H1 (cell line): Measurements from ENCODE around the gene NLRC5. TPM values are rescaled to one million over a fixed set of nuclear protein-coding genes. Genes with fewer than 3 reads are reported as not detected.

Experiments
- CTCF ChIA-PET: fragments of 300-600 bp; sonication (Branson Sonifier 250); formaldehyde crosslinking; loops from one replicate; lab custom pipeline; 2021; ENCODE audit not compliant: partially characterized antibody; lab: Charles Lee
- POLR2A ChIA-PET: fragments of 300-600 bp; sonication (Branson Sonifier 250); formaldehyde crosslinking; loops from one replicate; lab custom pipeline; 2021; ENCODE audit warnings: inconsistent platforms; ENCODE audit not compliant: partially characterized antibody; lab: Charles Lee
- DNase-seq, 2 experiments: peaks; one replicate each; pipeline versions ENCODE4 v3.0.0 to v3.0.0-alpha.2; 2010 to 2022; ENCODE audit warnings: low spot score in 2 of 2, low read depth in 1 of 2, mixed read lengths in 1 of 2
- FAIRE-seq: peaks from 2 replicates; lab custom pipeline; 2011; peaks lifted over from hg19 to GRCh38; lab: Jason Lieb, UNC
- H2AFZ ChIP-seq: 2 replicates; pipeline ENCODE4 v1.8.1; 2012; ENCODE audit warnings: low read length, inconsistent platforms
- H2AK5ac ChIP-seq: 2 replicates; pipeline ENCODE4 v1.6.1; 2013; ENCODE audit warnings: low read depth, low read length
- H2BK120ac ChIP-seq: replicated peaks from 2 replicates; pipeline ENCODE3; 2013; ENCODE audit warnings: low read depth, low read length, inconsistent platforms
- H2BK12ac ChIP-seq: 2 replicates; pipeline ENCODE4 v1.6.1; 2013; ENCODE audit warnings: low read depth, low read length
- H2BK15ac ChIP-seq: 2 replicates; pipeline ENCODE4 v1.6.1; 2013; ENCODE audit warnings: low read length
- H2BK20ac ChIP-seq: 2 replicates; pipeline ENCODE4 v1.6.1; 2013; ENCODE audit warnings: low read length
- H2BK5ac ChIP-seq: 2 replicates; pipeline ENCODE4 v1.6.1; 2013; ENCODE audit warnings: low read depth, low read length
- H3K14ac ChIP-seq: 2 replicates; pipeline ENCODE4 v1.6.1; 2013; ENCODE audit warnings: inconsistent platforms; ENCODE audit not compliant: insufficient read length
- H3K18ac ChIP-seq: 2 replicates; pipeline ENCODE4 v1.6.1; 2013; ENCODE audit warnings: low read length; ENCODE audit errors: extremely low read depth
- H3K23ac ChIP-seq: 2 replicates; pipeline ENCODE4 v1.6.1; 2013; ENCODE audit warnings: inconsistent platforms; ENCODE audit not compliant: insufficient read length
- H3K23me2 ChIP-seq: 2 replicates; pipeline ENCODE4 v1.6.1; 2013; ENCODE audit warnings: low read depth, low read length
- H3K27ac ChIP-seq: 2 replicates; pipeline ENCODE4 v1.6.1; 2011; ENCODE audit warnings: low read depth, low read length, inconsistent platforms
- H3K27me3 ChIP-seq, 4 experiments: replicated peaks in 1 of 4; 1 replicate in 1 of 4; 2 replicates in 3 of 4; pipeline versions ENCODE4 v1.6.1 to v1.8.1; 2011 to 2013; ENCODE audit warnings: low read length in 3 of 4, mild to moderate bottlenecking in 3 of 4, inconsistent platforms in 2 of 4, mixed read lengths in 2 of 4, moderate library complexity in 1 of 4; ENCODE audit not compliant: control insufficient read depth in 3 of 4, insufficient read depth in 3 of 4; ENCODE audit errors: extremely low read depth in 1 of 4
- H3K36me3 ChIP-seq, 4 experiments: 2 replicates each; pipeline versions ENCODE4 v1.6.1 to v1.8.1; 2011 to 2013; ENCODE audit warnings: mild to moderate bottlenecking in 4 of 4, low read length in 3 of 4, moderate library complexity in 2 of 4, control low read depth in 1 of 4, inconsistent platforms in 1 of 4; ENCODE audit not compliant: insufficient read depth in 4 of 4, control insufficient read depth in 2 of 4
- H3K4ac ChIP-seq: replicated peaks from 2 replicates; pipeline ENCODE3; 2013; ENCODE audit warnings: low read length, low read depth, mixed read lengths, inconsistent platforms; ENCODE audit not compliant: insufficient read length
- H3K4me1 ChIP-seq, 4 experiments: replicated peaks in 1 of 4; 1 replicate in 1 of 4; 2 replicates in 3 of 4; pipeline versions ENCODE4 v1.6.1 to v1.8.1; 2011 to 2013; ENCODE audit warnings: low read length in 3 of 4, inconsistent platforms in 2 of 4, mixed read lengths in 1 of 4; ENCODE audit not compliant: insufficient read depth in 4 of 4, control insufficient read depth in 3 of 4
- H3K4me2 ChIP-seq, 2 experiments: 2 replicates each; pipeline versions ENCODE4 v1.6.1 to v1.8.1; 2011 to 2013; ENCODE audit warnings: low read depth in 2 of 2, low read length in 2 of 2, control low read depth in 1 of 2, inconsistent platforms in 1 of 2, mild to moderate bottlenecking in 1 of 2; ENCODE audit not compliant: insufficient read depth in 1 of 2
- H3K4me3 ChIP-seq, 4 experiments: fragments of 200-600, 300-600 bp in 1 of 4; sonication (generic), shearing (Covaris generic), sonication (Bioruptor Twin) in 1 of 4; 2 replicates each; pipeline versions ENCODE4 v1.5.1 to v1.8.1; 2011 to 2016; ENCODE audit warnings: low read length in 4 of 4, low read depth in 3 of 4, control low read depth in 2 of 4, inconsistent platforms in 2 of 4, mild to moderate bottlenecking in 2 of 4, mixed read lengths in 1 of 4, moderate library complexity in 1 of 4; ENCODE audit not compliant: insufficient read depth in 2 of 4; ENCODE audit errors: extremely low read depth in 1 of 4
- H3K56ac ChIP-seq: replicated peaks from 2 replicates; pipeline ENCODE3; 2013; ENCODE audit warnings: low read depth, mild to moderate bottlenecking, mixed read lengths, low read length, inconsistent platforms; ENCODE audit not compliant: insufficient read length
- H3K79me1 ChIP-seq: 2 replicates; pipeline ENCODE4 v1.6.1; 2013; ENCODE audit warnings: low read depth, low read length, control low read depth
- H3K79me2 ChIP-seq, 2 experiments: 2 replicates each; pipeline versions ENCODE4 v1.6.1 to v1.8.1; 2012 to 2013; ENCODE audit warnings: low read length in 2 of 2, mild to moderate bottlenecking in 2 of 2, inconsistent platforms in 1 of 2; ENCODE audit not compliant: insufficient read depth in 2 of 2, control insufficient read depth in 1 of 2
- H3K9ac ChIP-seq, 4 experiments: replicated peaks in 1 of 4; 1 replicate in 1 of 4; 2 replicates in 3 of 4; pipeline versions ENCODE4 v1.6.1 to v1.8.1; 2011 to 2013; ENCODE audit warnings: low read depth in 3 of 4, low read length in 3 of 4, control low read depth in 2 of 4, mild to moderate bottlenecking in 2 of 4, moderate library complexity in 2 of 4, inconsistent platforms in 1 of 4; ENCODE audit errors: extremely low read depth in 1 of 4
- H3K9me3 ChIP-seq, 2 experiments: 2 replicates each; pipeline versions ENCODE4 v1.6.1 to v1.8.1; 2012 to 2013; ENCODE audit warnings: mild to moderate bottlenecking in 2 of 2, moderate library complexity in 2 of 2, control low read depth in 1 of 2, inconsistent platforms in 1 of 2, low read depth in 1 of 2, low read length in 1 of 2, mixed read lengths in 1 of 2; ENCODE audit not compliant: insufficient read depth in 2 of 2
- H4K20me1 ChIP-seq, 2 experiments: replicated peaks in 1 of 2; 2 replicates each; pipeline versions ENCODE3 to v1.8.1; 2011 to 2013; ENCODE audit warnings: inconsistent platforms in 2 of 2, low read length in 2 of 2, mild to moderate bottlenecking in 1 of 2; ENCODE audit not compliant: insufficient read depth in 2 of 2, control insufficient read depth in 1 of 2
- H4K5ac ChIP-seq: 2 replicates; pipeline ENCODE4 v1.6.1; 2013; ENCODE audit warnings: low read length, low read depth, mixed read lengths, inconsistent platforms; ENCODE audit not compliant: insufficient read length
- H4K8ac ChIP-seq: 2 replicates; pipeline ENCODE4 v1.8.0; 2013; ENCODE audit warnings: mild to moderate bottlenecking, moderate library complexity, low read length, inconsistent platforms; ENCODE audit not compliant: insufficient read depth; ENCODE audit errors: extremely low read depth
- H4K91ac ChIP-seq: replicated peaks from 2 replicates; pipeline ENCODE3; 2013; ENCODE audit warnings: low read length, mixed read lengths, inconsistent platforms; ENCODE audit not compliant: insufficient read length
- EGR1 ChIP-seq: IDR thresholded peaks from 2 replicates; pipeline ENCODE4 v1.6.1; 2011; ENCODE audit warnings: low read depth, low read length, borderline replicate concordance
- EP300 ChIP-seq, 2 experiments: IDR thresholded peaks; 1 replicate in 1 of 2; 2 replicates in 1 of 2; pipeline ENCODE4 v1.6.1; 2011 to 2012; ENCODE audit warnings: low read depth in 2 of 2, low read length in 2 of 2, mild to moderate bottlenecking in 2 of 2, borderline replicate concordance in 1 of 2, inconsistent platforms in 1 of 2, moderate library complexity in 1 of 2
- POLR2AphosphoS5 ChIP-seq: IDR thresholded peaks from 2 replicates; pipeline ENCODE4 v1.6.1; 2011; ENCODE audit warnings: low read depth, low read length
- SIRT6 ChIP-seq: IDR thresholded peaks from one replicate; pipeline ENCODE4 v1.7.1; 2012; ENCODE audit warnings: low read length, inconsistent platforms
- SP1 ChIP-seq: IDR thresholded peaks from 2 replicates; pipeline ENCODE4 v1.6.1; 2011; ENCODE audit warnings: low read depth, low read length
- WGBS, 2 experiments: shearing (Covaris generic) in 1 of 2; methylation state at CpG; one replicate each; pipeline versions ENCODE4 v1.1.6 to v1.1.7; 2013 to 2015; ENCODE audit warnings: low lambda C conversion rate in 2 of 2, mixed read lengths in 2 of 2, inconsistent platforms in 1 of 2, low coverage in 1 of 2, missing lambda C conversion rate in 1 of 2; ENCODE audit not compliant: insufficient replicate concordance in 2 of 2, insufficient coverage in 1 of 2, insufficient read length in 1 of 2; ENCODE audit errors: extremely low coverage in 1 of 2, missing lambda C conversion rate in 1 of 2; 5-methylcytosine and 5-hydroxymethylcytosine counted together
- polyA plus RNA-seq, 7 experiments: library from polyadenylated mRNA; depleted of rRNA in 3 of 7; stranded (reverse) in 5 of 7; unstranded in 2 of 7; fragments of >200 nt in 5 of 7; fragments of 200-250 nt in 2 of 7; gene quantifications; 1 replicate in 5 of 7; 2 replicates in 1 of 7; 4 replicates in 1 of 7; pipeline versions ENCODE4 v1.2.1 to v1.2.3, GENCODE V29; 2011 to 2013; ENCODE audit warnings: missing spikeins in 2 of 7, mixed read lengths in 2 of 7
- total RNA-seq: library from RNA; stranded (reverse); fragmentation: NEBNext Ultra II Directional; extraction: Animal tissue kit (Norgen Biotek cat#: 25700); gene quantifications from 2 replicates; pipeline ENCODE4 v1.2.1, GENCODE V29; 2021

Gene NLRC5
- total and polyA plus RNA-seq, 2 of the 8 experiments (the other 6 are each of a cell fraction or from before 2014, with no cell fraction given): 2.2 to 3.2 TPM

DNA sequence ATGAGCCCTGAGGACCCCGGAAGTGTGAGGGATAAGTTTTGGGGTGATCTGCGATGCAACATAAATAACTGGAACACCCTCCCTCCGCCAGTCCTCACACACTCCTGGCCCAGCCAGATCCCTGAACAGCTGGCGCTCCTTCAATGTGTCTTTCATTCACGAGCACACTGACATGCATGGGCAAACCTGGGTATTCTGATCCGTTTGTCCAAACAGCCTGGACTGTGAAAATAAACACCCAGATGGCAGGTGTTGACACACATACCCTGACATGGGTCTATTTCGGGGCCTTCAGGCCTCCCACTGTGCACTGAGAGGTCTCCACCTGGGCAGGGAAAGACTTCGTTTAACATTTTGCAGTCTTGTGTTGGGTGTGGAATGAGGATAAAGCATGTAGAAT is 100.0 kb downstream of the NLRC5 start:
- Histone ChIP-seq H2AFZ (no peak overlapping the region), H3K18ac (no peak overlapping the region), H3K14ac (no peak overlapping the region), H2BK120ac (no peak overlapping the region), H3K36me3 (no peaks in the 10 kb centered on the region), H2BK5ac (no peak overlapping the region), H2BK15ac (no peak overlapping the region; the same call in 1 of the 2 replicates), H3K4me1 (peaks cover 0 to 10% (median 3%) of the 10 kb centered on the region in 4 experiments; a peak in 5 of 7 replicates), H4K91ac (no peak overlapping the region), H3K79me1 (no peaks in the 10 kb centered on the region), H4K8ac (no peak overlapping the region), H4K20me1 (no peaks in the 10 kb centered on the region), H3K9me3 (no peaks in the 10 kb centered on the region), H3K4me3 (no peak overlapping the region), H3K23me2 (peaks cover 3% of the 10 kb centered on the region; the same call in 1 of the 2 replicates), H2AK5ac (no peak overlapping the region), H3K27ac (no peak overlapping the region), H3K4me2 (no peak overlapping the region), H3K9ac (no peak overlapping the region), H3K23ac (no peak overlapping the region), H3K27me3 (peaks cover 0 to 20% (median 13%) of the 10 kb centered on the region in 4 experiments; a peak in 6 of 7 replicates), H2BK12ac (no peak overlapping the region), H2BK20ac (no peak overlapping the region), H3K4ac (no peak overlapping the region), H3K56ac (no peak overlapping the region), H4K5ac (no peak overlapping the region), H3K79me2 (no peaks in the 10 kb centered on the region)
- ChIA-PET POLR2A (interaction anchor here (0.6 to 0.7 kb wide), 2 partner anchors 11 to 56 kb away, joined by 3 to 7 read pairs; no protein-coding TSS in a partner anchor), CTCF (interaction anchor here (0.6 to 1.7 kb wide), 2 partner anchors 62 to 124 kb away, joined by 5 to 7 read pairs; no protein-coding TSS in a partner anchor)
- FAIRE-seq (no peak), DNase-seq (no peak)
- 92% methylated on average over 8 of the region's 8 CpGs; no CpG with 5 or more reads in 1 of the 2 experiments for WGBS, 2 experiments
- TF ChIP-seq EGR1 (no peak), SIRT6 (no peak), SP1 (no peak), EP300 (IDR thresholded peaks at IDR 0.05; ENCODE audit: borderline replicate concordance in 1 of 2, low read depth in 2 of 2, low read length in 2 of 2) (no peak), POLR2AphosphoS5 (no peak)
